Urinary bladder (tissue), 4 donors: ENCODE measurements around the gene BDNF. TPM values are rescaled to one million over a fixed set of nuclear protein-coding genes. Genes with fewer than 3 reads are reported as not detected.

Experiments
- DNase-seq: peaks from one replicate; pipeline ENCODE4 v3.0.0-alpha.2; 2015; ENCODE audit errors: extremely low spot score
- H3K27ac ChIP-seq: one replicate; pipeline ENCODE4 v1.5.1; 2013; ENCODE audit warnings: low read depth, mild to moderate bottlenecking, moderate library complexity
- H3K36me3 ChIP-seq: one replicate; pipeline ENCODE4 v1.6.1; 2013; ENCODE audit warnings: mild to moderate bottlenecking, moderate library complexity; ENCODE audit not compliant: insufficient read depth
- H3K4me1 ChIP-seq: one replicate; pipeline ENCODE4 v1.6.1; 2013; ENCODE audit warnings: mild to moderate bottlenecking, moderate library complexity; ENCODE audit not compliant: insufficient read depth
- H3K4me3 ChIP-seq: one replicate; pipeline ENCODE4 v1.5.1; 2013; ENCODE audit warnings: low read depth, low read length
- polyA plus RNA-seq: library from polyadenylated mRNA; stranded (reverse); fragments of 200-250 nt; gene quantifications from one replicate; pipeline ENCODE4 v1.2.3, GENCODE V29; 2013
- total RNA-seq: library from RNA; depleted of rRNA; stranded (reverse); fragments of >200 nt; gene quantifications from one replicate; pipeline ENCODE4 v1.2.3, GENCODE V29; 2014
- donor health status: healthy with polysubstance abuse.
- donor health status: healthy.

BDNF gene
- total and polyA plus RNA-seq, 2 donors = 2.4 to 3.3 TPM

- Histone ChIP-seq H3K36me3 (no peaks in the 10 kb centered on the region), H3K4me1 (no peaks in the 10 kb centered on the region), H3K27ac (no peak overlapping the region), H3K4me3 (no peak overlapping the region)
- DNase-seq = no peak
Measured at GRCh38 chr11:27605422-27605821, 94.8 kb downstream of the BDNF start.

Other genes starting within 250 kb of the BDNF start
- gene LGR4, start 227.7 kb downstream of the BDNF start, total RNA-seq = 98.1 TPM
- 9.9 TPM for gene LGR4, start 227.7 kb downstream of the BDNF start, polyA plus RNA-seq
- gene LIN7C, start 193.7 kb downstream of the BDNF start, total RNA-seq = 93.1 TPM
- gene LIN7C, start 193.7 kb downstream of the BDNF start, polyA plus RNA-seq = 6.8 TPM